Measurements from ENCODE around the gene USP12.

The USP12 gene

DNA sequence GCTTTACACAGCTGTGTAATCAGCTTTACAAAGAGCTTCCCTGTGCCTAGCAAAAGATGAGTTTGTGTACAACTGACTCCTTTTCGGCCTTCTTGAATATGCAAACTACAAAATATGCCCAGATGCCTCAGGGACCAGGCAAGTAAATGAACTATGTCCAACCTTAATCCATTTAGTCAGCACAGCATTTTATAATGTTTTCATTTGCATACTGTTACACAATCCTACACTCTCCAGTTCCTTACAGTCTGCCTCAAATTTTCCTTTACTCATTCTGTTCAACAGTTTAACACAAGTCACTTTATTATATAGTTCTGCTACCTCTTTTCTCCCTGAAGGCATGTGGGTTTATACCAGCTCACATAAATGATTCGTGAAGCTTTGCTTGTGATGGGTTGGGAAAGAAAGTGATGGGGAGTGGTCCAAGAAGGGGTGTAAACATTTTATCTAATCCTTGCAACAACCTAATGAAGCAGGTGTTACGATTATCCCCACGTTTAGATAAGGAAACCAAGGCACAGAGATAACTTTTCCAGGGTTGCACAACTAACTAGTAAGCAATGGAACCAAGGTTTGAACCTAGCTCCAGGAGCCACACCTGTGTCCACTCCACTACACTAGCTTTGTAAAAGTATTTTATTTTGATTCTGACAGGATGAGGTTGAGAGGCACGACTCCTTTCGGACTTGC lies 3.3 kb upstream of the USP12 start:
- H3K4me3 ChIP-seq (ENCODE audit: low read depth, low read length), result peak overlapping the region; percentile 38
- TF ChIP-seq, protein P1, sequence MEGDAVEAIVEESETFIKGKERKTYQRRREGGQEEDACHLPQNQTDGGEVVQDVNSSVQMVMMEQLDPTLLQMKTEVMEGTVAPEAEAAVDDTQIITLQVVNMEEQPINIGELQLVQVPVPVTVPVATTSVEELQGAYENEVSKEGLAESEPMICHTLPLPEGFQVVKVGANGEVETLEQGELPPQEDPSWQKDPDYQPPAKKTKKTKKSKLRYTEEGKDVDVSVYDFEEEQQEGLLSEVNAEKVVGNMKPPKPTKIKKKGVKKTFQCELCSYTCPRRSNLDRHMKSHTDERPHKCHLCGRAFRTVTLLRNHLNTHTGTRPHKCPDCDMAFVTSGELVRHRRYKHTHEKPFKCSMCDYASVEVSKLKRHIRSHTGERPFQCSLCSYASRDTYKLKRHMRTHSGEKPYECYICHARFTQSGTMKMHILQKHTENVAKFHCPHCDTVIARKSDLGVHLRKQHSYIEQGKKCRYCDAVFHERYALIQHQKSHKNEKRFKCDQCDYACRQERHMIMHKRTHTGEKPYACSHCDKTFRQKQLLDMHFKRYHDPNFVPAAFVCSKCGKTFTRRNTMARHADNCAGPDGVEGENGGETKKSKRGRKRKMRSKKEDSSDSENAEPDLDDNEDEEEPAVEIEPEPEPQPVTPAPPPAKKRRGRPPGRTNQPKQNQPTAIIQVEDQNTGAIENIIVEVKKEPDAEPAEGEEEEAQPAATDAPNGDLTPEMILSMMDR (IDR thresholded peaks at IDR 0.05; ENCODE audit: low read depth, low read length, missing control alignments), result no peak
- DNase-seq (ENCODE audit: low read depth), result no peak

- no peak for DNase-seq (ENCODE audit: low read depth)
- TF ChIP-seq, protein P1 (IDR thresholded peaks at IDR 0.05; ENCODE audit: low read depth, low read length, missing control alignments), result no peak
- H3K4me3 ChIP-seq (ENCODE audit: low read depth, low read length), result peak overlapping the region; percentile 73
These were observed 858 bp upstream of the USP12 start for GRCh38 chr13:27172495-27172842.

DNA sequence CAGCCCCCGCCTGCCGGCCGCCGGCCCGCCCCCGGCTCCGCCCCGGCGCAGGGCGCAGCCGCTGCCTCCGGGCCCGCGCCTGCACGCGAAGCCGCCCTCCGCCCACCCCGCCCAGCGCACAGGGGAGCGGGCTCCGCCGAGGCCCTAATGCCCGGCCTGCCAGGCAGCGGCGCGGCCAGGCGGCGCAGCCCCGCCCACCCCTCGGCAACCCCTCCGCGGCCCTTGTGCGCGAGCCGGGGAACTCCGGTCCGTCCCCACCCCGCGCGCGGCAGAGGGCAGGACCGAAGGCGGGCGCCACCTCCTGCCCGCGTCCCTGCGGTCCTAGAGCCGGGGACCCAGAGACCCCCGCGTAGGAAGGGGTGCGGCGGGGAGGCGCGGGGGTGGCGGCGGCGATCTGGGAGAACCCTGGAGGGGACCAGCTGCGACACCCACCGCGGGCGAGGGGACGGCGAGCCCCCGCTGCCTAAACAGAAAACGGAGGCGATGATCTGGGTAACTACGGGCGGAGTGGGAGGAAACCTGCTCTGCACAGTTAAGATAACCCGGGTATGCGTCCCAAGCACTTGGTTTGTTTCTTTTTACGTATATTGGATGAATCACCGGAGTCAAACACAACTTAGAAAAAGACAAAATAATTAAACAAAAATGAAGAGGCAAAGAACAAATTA lies 350 bp upstream of the USP12 start:
- TF ChIP-seq, protein P1 (IDR thresholded peaks at IDR 0.05; ENCODE audit: low read depth, low read length, missing control alignments), result peak; percentile 2
- H3K4me3 ChIP-seq (ENCODE audit: low read depth, low read length), result peak overlapping the region; percentile 73
- no peak for DNase-seq (ENCODE audit: low read depth)

- H3K4me3 ChIP-seq (ENCODE audit: low read depth, low read length), result peak overlapping the region; percentile 73
- TF ChIP-seq, protein P1 (IDR thresholded peaks at IDR 0.05; ENCODE audit: low read depth, low read length, missing control alignments), result no peak
- DNase-seq (ENCODE audit: low read depth), result no peak
These were observed 931 bp downstream of the USP12 start for GRCh38 chr13:27170516-27171243.

DNA sequence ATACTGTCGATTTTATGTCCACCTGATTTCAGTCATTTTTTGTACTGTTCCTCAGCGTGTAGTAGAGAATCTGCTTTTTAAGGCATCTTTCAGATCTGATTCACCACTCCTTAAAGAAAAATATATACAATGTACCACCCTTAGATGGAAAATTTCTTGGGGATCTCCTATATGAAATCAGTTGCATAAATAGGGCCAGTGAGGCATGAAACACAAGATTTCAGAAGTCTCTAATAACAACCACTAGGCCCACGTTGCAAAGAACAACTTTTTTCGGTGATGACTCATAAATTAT lies 1.4 kb downstream of the USP12 start:
- TF ChIP-seq, protein P1 (IDR thresholded peaks at IDR 0.05; ENCODE audit: low read depth, low read length, missing control alignments), result no peak
- no peak for DNase-seq (ENCODE audit: low read depth)
- H3K4me3 ChIP-seq (ENCODE audit: low read depth, low read length), result peak overlapping the region; percentile 73

DNA sequence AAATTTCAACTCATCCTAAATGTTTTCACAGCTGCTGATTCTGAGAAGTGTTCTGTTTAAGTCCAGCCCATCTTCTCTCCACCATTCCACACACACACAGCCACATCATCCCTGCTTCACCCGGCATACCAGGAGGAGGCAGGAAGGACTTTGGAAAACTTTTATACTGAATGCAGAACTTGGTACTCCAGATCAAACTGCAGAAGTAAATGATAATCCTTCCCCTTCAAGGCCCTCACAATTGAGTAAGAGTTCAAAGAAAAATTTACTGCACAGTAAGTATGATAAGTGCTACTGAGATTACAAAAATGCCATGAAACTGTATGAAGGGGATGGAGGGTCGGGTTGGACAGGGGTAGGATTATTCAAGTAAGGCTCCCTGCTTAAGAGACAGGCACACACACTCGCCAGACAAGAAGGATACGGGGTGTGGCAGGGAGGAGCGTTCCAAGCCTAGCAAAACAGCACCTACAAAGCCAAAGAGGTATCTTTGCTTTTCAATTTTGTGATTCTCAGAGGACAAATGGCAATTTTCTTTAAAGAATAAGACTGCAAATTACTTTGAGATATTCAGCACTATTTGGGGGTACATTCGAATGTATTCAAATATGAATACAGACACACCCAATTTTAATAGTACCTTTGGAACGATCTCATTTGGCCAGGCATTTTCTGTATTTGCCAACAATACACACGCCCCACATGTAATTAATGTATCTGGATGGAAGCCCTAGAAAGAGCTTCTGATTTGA lies 2.5 kb downstream of the USP12 start:
- TF ChIP-seq, protein P1 (IDR thresholded peaks at IDR 0.05; ENCODE audit: low read depth, low read length, missing control alignments), result no peak
- peak overlapping the region; percentile 73; the same call in 1 of the 2 replicates for H3K4me3 ChIP-seq (ENCODE audit: low read depth, low read length)
- DNase-seq (ENCODE audit: low read depth), result no peak
